Upper lobe of left lung (tissue), 4 donors: ENCODE data around the gene APBB2.

Experiments used
- CTCF ChIP-seq, 6 experiments: fragments of 450-650 bp in 4 of 6; fragments of 200-600 bp in 2 of 6; sonication (generic) in 2 of 6; IDR thresholded peaks; one replicate each; pipeline ENCODE4 v1.5.1; 2016 to 2019; ENCODE audit warnings: antibody characterized with exemption in 6 of 6
- POLR2A ChIP-seq, 4 donors: fragments of 450-650 bp; IDR thresholded peaks; one replicate each; pipeline ENCODE4 v1.5.1; 2016 to 2017; ENCODE audit warnings: antibody characterized with exemption in 4 of 4, mild to moderate bottlenecking in 2 of 4
- POLR2AphosphoS5 ChIP-seq, 2 donors: sonication (generic); formaldehyde crosslinking; IDR thresholded peaks; one replicate each; pipeline ENCODE4 v1.5.1; 2017; ENCODE audit warnings: antibody characterized with exemption in 2 of 2

- TF ChIP-seq CTCF (IDR thresholded peaks at IDR 0.05) (no peak), POLR2A (IDR thresholded peaks at IDR 0.05) (no peak), POLR2AphosphoS5 (IDR thresholded peaks at IDR 0.05) (no peak)
Observed at GRCh38 chr4:40856277-40856839, 358.0 kb downstream of the APBB2 start.
